IPS-11a (cell line): ENCODE measurements around the gene ZNF609.
"Not testable (repeated sequence)": the region's sequence is repeated elsewhere in the genome, so short reads cannot be mapped to it uniquely, and the experiment has no call there.

Experiments
- H3K4me3 ChIP-seq: one replicate; pipeline ENCODE4 v1.5.1; 2013; ENCODE audit warnings: low read depth, low read length, control low read depth

ZNF609 gene

DNA sequence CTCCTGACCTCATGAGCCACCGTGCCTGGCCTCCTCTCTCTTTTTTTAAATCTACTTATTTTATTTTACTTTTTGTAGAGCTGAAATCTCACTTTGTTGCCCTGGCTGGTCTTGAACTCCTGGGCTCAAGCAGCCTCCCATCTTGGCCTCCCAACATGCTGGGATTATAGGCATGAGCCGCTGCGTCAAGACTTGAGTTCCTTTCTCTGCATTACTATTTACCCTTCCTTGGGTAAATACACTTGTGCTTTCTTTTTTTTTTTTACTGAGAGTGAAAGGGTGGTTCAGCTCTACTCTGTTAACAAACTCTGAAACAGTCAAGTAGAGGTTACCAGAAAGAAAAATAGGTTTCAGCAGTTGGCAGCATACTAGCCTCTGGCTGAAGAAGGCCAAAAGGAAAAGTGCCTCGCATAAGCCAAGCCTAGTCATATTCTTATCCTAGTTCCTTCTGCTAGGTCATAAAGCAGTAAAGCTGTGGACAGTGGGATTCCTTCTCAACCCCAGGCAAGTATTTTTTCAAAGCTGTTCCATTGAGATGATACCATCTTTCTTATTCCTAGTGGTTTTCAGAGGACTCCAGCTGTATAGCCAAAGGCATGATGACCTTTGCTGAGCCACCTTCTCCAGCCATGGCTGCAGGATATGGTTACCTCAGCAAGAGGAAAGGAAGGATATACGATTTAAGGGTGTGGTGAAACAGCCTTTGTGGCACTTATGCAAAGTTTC, 179.9 kb downstream of the ZNF609 start:
- H3K4me3 ChIP-seq = no peak overlapping the region

DNA sequence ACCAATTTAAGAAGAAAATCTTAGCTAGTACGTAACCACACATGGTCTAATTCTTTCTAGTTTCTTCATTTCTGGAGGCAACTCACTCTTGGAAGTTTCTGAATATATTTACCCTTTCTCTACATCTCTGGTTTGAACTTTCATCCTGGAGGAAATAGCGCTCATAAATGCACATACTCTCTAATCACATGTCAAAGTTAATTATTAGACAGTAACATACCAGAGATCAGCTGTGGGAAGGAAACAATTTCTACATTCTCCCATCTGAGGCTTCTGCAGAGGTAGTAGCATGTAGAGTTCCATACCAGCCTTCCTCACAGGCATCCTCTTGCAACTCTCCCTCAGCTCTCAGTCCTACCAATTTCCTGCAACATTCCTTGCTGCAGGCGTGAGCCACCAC, 182.5 kb downstream of the ZNF609 start:
- H3K4me3 ChIP-seq = no peak overlapping the region

DNA sequence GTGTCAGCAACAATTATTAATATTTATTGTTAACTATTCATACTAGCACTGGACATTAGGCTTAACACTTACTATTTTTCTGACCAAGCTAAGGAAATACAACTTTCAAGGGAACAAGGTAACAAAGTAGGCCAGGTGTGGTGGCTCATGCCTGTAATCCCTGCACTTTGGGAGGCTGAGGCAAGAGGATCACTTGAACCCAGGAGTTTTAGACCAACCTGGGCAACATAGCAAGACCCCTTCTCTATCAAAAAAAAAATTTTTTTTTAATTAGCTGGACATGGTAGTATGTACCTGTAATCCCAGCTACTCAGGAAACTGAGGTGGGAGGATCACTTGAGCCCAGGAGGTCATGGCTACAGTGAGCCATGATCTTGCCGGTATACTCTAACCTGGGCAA, 183.3 kb downstream of the ZNF609 start:
- no peak overlapping the region for H3K4me3 ChIP-seq

DNA sequence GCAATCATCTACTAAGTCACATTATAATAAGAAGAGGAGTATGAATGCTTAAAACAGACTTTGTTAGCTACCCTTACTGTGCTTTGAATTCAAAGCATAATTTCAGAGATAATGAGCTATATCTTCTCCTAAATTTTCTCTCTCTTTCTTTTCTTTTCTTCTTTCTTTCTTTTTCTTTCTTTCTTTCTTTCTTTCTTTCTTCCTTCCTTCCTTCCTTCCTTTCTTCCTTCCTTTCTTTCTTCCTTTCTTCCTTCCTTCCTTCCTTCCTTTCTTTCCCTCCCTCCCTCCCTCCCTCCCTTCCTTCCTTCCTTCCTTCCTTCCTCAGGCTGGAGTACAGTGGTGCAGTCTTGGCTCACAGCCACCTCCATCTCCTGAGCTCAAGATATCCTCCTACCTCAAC, 184.4 kb downstream of the ZNF609 start:
- not testable (repeated sequence) for H3K4me3 ChIP-seq

DNA sequence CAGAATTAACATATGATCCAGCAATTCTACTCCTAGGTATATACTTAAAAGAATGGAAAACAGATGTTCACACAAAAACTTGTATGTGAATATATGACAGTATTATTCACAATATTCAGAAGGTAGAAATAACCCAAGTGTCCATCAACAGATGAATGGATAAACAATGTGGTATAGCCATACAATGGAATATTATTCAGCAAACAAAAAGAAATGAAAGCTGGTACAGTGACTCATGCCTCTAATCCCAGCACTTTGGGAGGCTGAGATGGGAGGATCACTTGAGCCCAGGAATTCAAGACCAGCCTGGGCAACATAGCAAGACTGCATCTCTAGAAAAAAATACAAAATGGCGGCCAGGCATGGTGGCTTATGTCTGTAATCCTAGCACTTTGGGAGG, 185.6 kb downstream of the ZNF609 start:
- no peak overlapping the region for H3K4me3 ChIP-seq

DNA sequence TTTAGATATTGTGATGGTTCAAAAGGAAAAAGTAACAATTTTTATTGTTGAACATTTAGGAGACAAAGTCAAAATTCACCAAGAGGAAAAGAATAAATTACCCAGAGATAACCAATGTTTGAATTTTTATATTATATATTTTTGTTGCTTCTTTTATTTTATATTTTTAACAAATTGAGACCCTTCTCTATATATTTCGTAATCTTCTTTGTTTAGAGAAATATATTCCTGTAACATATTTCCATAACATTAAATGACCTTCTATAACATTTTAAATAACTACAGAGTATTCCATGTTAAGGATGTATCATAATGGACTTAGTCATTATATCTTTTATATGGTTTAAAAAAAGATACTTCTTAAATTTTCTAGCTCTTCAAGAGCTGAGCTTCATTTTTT, 187.0 kb downstream of the ZNF609 start:
- H3K4me3 ChIP-seq = no peak overlapping the region

DNA sequence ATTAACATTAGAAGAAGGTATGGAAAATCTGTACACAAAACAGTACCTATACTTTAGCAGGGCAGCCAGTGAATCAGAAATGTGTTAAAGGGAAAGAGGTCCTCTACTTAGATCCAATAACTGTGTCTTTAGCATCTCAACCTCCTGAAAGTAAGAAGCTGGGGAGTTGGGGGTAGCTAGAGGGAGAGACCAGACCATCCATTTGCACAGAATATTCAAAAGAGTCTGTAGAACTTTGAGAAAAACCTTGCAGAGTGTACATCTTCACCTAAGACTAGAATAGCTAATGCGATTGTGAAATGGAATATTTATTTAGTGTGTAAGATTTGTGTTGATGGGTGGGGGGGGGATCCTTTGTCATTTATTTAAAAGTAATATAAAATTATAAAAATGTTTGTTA, 190.2 kb downstream of the ZNF609 start:
- H3K4me3 ChIP-seq = no peak overlapping the region

DNA sequence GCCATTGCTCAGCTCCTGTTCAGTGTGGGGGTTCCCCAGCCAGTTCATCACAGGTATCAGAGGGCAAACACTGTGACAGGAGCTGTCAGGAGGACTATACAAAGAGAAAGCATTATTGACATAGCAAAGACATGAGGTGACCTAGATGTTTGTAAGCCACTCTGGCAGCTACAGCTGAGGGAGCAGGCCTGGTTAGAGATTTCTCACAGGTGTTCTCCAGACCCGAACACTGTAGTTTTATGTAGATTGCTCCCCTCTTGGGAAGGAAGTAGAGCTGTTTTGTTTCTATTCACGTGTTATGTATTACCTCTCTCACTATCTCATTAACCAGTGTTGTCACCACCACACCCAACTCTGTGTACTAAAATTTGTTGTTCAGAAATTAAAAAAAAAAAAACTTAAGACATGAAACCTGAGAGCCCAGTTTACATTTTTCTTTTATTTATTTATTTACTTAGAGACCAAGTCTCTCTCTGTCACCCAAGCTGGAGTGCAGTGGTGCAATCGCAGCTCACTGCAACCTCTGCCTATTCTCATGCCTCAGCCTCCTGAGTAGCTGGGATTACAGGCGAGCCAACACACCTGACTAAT, 191.3 kb downstream of the ZNF609 start:
- H3K4me3 ChIP-seq = no peak overlapping the region

DNA sequence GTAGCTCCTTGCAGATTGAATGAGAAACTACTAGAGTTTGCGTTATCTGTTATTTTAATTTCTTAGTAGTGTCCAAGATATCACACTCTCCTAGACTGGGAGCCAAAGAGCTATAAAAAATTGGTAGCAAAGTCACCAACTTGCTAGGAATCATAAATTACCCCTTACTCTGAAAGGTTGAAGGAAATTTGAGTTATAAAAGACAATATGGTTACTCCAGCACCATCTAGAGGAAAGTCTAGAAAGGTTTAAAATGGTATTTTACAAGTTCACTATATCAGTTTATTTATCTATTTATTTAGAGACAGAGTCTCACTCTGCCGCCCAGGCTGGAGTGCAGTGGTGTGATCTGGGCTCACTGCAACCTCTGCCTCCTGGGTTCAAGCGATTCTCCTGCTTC, 193.4 kb downstream of the ZNF609 start:
- no peak overlapping the region for H3K4me3 ChIP-seq

DNA sequence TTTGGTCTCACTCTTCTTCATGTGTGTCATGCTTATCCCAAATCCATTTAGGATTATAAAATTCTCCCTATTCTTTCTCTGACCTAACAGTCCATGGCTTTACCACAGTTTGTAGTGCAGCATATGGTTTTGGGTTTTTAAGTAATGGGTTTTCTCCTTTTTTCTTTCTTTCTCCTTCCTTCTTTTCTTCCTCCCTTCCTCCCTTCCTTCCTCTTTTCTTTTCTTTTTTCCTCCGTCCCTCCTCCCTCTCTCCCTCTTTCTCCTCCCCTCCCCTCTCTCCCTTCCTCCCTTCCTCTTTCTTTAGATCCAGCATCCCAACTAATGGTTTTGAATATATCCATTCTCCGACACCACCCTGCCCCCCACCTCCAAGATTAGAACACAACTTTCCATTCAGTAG, 196.1 kb downstream of the ZNF609 start:
- H3K4me3 ChIP-seq = no peak overlapping the region

DNA sequence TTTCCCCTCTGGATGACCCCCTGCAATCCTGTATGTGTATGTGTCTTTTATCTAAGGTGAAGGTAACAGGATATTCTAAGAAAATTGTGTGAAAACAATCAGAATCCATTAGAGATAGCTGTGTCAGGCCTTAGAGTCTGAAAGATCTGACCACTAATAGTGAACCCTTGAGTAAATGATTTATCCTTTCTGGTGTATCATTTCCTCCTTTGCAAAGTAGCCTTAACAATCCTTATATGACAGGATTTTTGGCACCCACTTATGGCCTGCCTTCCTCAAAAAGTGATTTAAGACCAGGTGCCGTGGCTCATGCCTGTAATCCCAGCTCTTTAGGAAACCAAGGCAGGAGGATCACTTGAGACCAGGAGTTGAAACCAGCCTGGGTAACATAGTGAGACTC, 204.8 kb downstream of the ZNF609 start:
- H3K4me3 ChIP-seq = no peak overlapping the region

DNA sequence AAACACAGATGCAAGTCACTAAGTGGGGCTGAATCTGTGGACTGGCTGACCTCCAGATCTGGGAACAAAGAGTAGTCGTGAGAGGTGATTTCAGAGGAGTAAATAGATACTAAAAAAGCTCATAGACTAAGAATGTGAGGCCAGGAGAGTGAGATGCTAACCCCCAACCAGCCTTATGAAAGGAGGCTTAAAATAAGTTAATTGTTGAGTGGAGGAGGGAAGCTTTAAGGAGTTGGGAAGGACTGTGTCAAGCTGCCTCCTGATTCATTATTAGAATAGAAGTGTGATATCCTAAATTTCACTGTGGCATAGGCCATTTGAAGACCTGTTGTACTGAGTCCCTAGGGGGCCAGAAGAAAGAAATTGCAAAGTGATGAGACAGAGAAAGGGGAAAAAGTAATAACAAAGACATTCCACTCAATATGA, 207.4 kb downstream of the ZNF609 start:
- H3K4me3 ChIP-seq = no peak overlapping the region

DNA sequence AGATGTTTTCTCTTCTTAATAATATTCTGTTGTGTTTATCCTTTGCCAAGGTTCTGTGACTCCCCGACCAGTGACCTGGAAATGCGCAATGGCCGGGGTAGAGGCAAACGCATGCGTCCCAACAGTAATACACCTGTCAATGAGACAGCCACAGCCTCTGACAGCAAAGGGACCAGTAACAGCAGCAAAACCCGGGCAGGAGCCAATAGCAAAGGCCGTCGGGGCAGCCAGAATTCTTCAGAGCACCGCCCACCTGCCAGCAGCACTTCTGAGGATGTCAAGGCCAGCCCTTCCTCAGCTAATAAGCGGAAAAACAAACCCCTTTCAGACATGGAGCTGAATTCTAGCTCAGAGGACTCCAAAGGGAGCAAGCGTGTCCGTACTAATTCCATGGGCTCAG, 213.5 kb downstream of the ZNF609 start:
- H3K4me3 ChIP-seq = no peak overlapping the region

DNA sequence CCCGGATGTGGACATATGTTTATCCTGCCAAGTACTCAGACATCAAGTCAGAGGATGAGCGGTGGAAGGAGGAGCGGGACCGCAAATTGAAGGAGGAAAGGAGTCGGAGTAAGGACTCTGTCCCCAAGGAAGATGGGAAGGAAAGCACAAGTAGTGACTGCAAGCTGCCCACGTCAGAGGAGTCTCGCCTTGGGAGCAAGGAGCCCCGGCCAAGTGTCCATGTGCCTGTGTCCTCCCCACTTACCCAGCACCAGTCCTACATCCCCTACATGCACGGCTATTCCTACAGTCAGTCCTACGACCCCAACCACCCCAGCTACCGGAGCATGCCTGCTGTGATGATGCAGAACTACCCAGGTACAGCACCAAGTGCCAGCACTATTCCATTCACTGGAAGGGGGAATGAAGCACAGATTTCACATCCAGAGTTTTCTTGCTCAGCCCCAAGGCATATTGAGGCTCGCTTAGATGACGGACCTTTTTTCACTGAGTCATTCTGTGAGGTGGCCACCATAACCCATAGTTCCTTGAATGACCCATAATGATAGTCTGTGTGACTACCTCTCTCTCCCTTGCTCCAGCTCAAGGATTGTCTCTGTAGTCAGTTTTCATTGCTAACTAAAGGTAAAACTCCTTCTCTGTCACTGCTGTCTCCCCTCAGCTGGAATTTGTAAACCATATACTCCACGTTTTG, 217.9 kb downstream of the ZNF609 start:
- no peak overlapping the region for H3K4me3 ChIP-seq

DNA sequence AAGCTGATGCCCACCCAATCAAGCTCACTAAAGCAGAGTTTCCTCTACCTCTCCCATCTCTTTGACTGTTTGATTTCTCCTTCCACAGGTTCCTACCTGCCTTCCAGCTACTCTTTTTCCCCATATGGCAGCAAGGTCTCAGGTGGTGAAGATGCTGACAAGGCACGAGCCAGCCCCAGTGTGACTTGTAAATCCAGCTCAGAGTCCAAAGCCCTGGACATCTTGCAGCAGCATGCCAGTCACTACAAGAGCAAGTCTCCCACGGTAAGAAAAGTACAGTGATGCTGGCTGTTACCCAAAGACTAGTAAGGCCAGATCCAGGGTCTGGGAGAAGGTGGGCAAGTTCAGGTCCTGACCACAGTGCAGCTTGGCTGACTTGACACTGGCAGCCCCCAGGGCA, 219.7 kb downstream of the ZNF609 start:
- H3K4me3 ChIP-seq = no peak overlapping the region

DNA sequence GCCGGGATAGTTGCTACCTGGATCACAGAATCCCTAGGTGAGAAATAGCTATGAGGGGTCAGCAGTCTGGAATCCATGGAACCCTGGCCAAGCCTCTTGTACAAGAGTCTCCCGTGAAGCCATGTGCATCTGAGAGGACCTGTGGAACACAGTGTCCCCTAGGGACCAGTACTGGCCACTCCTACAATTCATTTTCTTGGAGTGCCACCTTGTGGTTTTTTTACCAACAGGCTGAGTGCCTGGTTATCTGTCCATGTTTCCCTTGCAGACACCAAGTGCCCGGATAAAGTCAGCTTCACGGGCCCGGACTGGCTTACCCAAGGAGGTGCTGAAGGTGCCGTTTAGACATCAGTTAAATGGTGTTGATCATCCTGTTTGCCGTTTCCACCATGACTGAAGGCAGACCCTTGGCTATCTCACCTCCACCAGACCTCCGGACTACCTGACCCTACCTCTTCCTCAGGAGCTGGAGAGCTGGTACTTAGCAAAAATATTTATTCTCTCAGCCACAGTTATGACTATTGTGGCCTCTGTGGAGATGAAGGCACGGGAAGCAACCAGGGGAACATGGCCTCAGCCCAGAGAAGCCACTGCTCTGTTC, 221.1 kb downstream of the ZNF609 start:
- H3K4me3 ChIP-seq = no peak overlapping the region

DNA sequence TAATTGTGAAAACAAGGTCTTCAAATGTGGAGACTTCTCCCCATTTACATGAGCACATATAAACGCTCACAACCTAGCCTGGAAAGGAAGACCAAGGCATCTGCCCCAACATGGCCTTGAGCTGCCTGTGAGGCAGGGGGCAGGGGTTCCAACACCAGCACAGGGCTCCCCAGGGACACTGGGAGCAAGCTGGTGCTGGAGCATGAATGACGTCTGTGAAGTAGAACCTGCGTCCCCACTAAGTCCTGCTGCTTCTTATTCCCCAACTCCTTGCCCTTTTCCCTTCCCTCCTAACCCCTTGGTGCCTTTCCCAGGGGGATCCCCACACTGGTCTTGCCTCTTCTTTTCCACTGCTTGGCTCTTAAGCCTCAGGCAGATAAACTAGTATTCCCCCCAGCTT, 221.9 kb downstream of the ZNF609 start:
- no peak overlapping the region for H3K4me3 ChIP-seq

DNA sequence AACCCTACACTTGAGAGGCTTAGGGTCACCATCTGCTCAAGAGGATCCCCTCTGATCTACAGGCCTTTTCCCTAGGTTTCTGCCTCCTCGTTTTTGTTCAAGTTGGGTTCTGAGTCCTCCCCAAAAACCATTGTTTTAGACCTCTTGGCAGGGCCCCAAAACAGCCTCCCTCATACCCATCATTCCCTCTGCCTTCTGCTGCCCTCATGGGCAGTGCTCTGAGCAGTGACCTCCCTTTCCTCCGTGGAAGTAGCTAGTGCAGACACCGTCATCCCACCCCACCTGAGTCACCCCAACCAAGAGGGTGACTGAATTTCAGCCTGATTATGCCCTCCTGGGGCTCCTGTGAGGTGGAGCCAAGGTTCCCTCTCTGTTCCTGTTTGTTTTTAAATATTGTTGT, 223.0 kb downstream of the ZNF609 start:
- no peak overlapping the region for H3K4me3 ChIP-seq

DNA sequence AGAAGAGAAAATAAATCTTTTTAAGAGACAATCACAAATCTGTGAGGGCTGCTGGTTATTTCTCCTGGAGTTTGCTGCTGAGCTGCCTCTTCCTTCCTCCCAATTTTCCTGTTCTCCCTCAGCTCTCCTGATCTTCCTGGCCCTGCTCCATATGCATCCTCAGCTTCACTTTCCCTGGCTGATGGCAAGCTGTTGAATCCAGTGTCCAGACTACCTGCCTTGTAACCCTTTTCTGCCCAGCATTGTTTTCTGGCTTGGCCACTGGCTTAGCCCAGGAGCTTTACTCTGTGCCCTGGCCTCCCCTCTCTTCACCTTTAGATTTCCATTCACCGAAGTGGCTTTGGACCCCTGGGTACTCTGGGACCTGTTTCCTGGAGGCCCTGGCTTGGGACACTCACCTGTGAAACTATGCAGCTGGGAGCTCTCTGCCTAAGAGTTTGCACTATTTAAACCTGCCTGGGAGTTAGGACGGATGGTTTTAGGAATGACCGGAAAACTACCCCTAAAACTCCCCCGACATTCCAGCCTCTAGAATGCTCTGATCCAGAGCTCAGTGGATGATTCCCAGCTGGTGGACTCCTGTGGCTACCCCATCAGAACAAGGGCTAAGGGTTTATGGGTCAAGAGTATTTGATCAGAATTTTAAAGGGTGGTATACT, 225.0 kb downstream of the ZNF609 start:
- H3K4me3 ChIP-seq = no peak overlapping the region

DNA sequence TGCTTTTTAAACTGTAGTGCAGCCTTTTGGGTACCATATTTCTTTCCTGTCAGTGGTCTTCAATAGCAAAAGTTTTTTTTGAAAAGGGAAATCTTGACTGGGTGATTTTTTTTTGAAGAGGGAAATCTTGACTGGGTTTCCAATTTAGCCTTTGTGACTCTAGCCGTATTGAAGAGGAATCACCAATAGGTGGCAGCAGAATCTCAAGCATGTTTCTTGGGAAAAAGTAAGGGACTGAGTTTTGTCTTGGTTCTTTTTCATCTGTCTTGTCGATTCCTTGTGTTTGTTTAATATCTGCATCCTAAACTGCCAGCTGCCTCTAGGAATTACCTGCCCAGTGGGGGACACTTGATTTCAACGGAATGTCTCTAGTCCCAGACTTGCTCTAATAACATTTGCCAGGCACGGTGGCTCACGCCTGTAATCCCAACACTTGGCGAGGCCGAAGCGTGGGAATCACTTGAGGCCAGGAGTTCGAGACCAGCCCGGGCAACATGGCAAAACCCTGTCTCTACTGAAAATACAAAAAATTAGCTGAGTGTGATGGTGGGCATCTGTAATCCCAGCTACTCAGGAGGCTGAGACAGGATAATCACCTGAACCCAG, 225.9 kb downstream of the ZNF609 start:
- no peak overlapping the region for H3K4me3 ChIP-seq

DNA sequence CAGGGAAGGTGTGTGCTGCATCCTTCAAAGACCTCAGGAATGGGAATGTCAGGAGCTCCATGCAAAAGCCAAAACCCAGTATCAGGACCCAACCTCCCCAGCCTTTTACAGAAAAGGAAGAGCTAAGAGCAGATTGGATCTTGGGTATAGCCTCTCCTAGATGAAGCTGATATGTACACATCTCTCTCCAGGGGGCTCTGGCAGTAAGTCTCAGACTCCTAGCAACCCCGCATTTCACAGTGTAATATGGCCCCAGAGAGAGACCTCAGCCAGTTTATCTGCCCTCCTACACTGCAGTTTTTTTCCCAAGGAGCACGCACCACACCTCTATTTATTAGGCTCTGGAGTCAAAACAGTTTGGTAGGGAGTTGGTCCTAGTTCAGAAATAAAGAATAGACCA, 226.8 kb downstream of the ZNF609 start:
- no peak overlapping the region for H3K4me3 ChIP-seq
